ENCODE data around the gene CYTH3.

The CYTH3 gene

GRCh38 chr7:6188389-6188788 lies 84.0 kb downstream of the CYTH3 start:
- DNase-seq = no peak

- DNase-seq = no peak
These were observed 85.8 kb downstream of the CYTH3 start for GRCh38 chr7:6186577-6186976.

GRCh38 chr7:6182993-6183392 lies 89.4 kb downstream of the CYTH3 start:
- no peak for DNase-seq

GRCh38 chr7:6181136-6181535 lies 91.3 kb downstream of the CYTH3 start:
- DNase-seq = no peak

- no peak for DNase-seq
These were observed 92.1 kb downstream of the CYTH3 start for GRCh38 chr7:6180344-6180725.

GRCh38 chr7:6179620-6180343 lies 92.6 kb downstream of the CYTH3 start:
- DNase-seq = no peak

- no peak for DNase-seq
These were observed 94.0 kb downstream of the CYTH3 start for GRCh38 chr7:6178298-6179029.

- no peak for DNase-seq
These were observed 96.8 kb downstream of the CYTH3 start for GRCh38 chr7:6175645-6176044.

GRCh38 chr7:6172910-6173295 lies 99.5 kb downstream of the CYTH3 start:
- DNase-seq = no peak

- DNase-seq = no peak
These were observed 100.1 kb downstream of the CYTH3 start for GRCh38 chr7:6172224-6172909.

- DNase-seq = no peak
These were observed 100.7 kb downstream of the CYTH3 start for GRCh38 chr7:6171532-6172223.

- no peak for DNase-seq
These were observed 101.6 kb downstream of the CYTH3 start for GRCh38 chr7:6170571-6171531.

GRCh38 chr7:6169805-6170520 lies 102.5 kb downstream of the CYTH3 start:
- no peak for DNase-seq

GRCh38 chr7:6168477-6168868 lies 104.0 kb downstream of the CYTH3 start:
- DNase-seq = no peak

- no peak for DNase-seq
These were observed 104.6 kb downstream of the CYTH3 start for GRCh38 chr7:6167587-6168476.

GRCh38 chr7:6167004-6167551 lies 105.3 kb downstream of the CYTH3 start:
- no peak for DNase-seq

- no peak for DNase-seq
These were observed 106.0 kb downstream of the CYTH3 start for GRCh38 chr7:6166443-6166891.

- DNase-seq = no peak
These were observed 106.7 kb downstream of the CYTH3 start for GRCh38 chr7:6165521-6166320.

- DNase-seq = no peak
These were observed 107.3 kb downstream of the CYTH3 start for GRCh38 chr7:6165075-6165474.

Measured in NCI-H1092 (cell line).